NCI-H345 (cell line): ENCODE measurements around the gene RANBP3.
"Not testable (repeated sequence)": the region's sequence is repeated elsewhere in the genome, so short reads cannot be mapped to it uniquely, and the experiment has no call there.

Experiments
- DNase-seq: peaks from one replicate; lab custom pipeline; 2025; lab: John Stamatoyannopoulos, UW

RANBP3 gene

GRCh38 chr19:5966215-5966614, 11.7 kb downstream of the RANBP3 start:
- DNase-seq, result no peak

GRCh38 chr19:5964816-5965565, 12.9 kb downstream of the RANBP3 start:
- DNase-seq, result no peak

DNA sequence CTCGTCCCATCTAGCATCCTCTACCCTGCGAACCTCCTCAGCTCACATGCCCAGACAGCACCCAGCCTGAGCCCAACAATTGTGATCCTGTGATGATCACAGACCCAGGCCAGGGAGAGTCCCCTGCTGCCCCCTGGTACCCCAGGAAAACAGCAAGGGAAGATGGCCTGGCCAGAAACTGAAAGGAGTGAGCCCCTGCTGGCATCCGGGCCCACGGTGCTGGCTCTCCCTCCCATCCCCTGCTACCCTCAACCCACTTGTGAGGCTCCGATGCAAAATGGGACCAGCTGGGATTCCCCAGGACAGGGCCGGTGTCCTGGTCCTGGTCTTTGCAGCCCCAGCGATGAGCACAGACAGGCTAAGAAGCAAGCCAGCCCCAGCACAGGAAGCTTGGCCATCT, 14.1 kb downstream of the RANBP3 start:
- no peak for DNase-seq

GRCh38 chr19:5963259-5963658, 14.7 kb downstream of the RANBP3 start:
- not testable (repeated sequence) for DNase-seq

DNA sequence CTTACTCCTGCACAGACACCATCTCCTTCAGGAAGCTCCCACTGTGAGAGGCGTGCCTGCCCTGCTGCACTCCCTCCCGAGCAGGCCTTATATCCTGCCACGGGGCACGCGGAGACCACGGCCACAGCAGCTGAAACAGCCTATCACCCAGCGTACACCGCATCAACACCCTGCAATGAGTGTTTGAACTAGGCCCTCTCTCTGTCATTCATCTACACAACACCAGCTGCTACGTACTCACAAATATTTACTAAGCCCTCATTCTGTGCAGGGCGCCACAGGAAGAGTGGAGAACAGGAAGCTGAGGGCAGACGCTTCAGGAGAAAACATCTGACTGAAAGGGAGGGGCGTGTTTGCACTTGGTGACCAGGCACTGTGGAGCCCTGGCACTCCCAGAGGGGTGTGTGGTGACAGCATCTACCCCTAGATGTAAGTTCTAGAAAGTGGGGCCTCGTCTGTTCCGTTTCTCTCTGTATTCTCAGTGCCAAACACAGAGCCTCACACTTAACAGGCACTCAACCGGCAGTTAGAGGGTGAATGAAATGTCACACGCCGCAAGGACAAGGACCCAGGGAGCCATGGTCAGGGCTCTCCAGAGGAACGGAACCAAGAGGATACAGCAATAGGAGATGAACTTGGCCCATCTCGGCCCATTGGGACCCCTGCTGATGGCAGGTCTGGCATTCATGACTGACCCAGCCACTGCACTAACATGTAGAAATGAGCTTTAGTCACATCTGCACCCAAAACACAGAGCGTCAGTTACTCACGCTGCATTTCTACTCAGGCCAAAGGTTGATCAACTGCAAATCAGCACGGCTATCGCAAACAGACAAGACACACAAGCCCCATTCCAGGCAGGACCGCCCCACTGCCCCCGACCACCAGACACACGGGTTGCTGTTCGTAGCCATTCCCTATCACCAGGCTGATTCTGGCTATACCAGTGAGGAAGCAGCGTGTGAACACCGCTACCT, 15.7 kb downstream of the RANBP3 start:
- peak; percentile 98 for DNase-seq

- DNase-seq, result not testable (repeated sequence)
These were observed 16.3 kb downstream of the RANBP3 start for GRCh38 chr19:5961641-5961968.

- DNase-seq, result peak; percentile 56
These were observed 17.6 kb downstream of the RANBP3 start for GRCh38 chr19:5960005-5961001.

DNA sequence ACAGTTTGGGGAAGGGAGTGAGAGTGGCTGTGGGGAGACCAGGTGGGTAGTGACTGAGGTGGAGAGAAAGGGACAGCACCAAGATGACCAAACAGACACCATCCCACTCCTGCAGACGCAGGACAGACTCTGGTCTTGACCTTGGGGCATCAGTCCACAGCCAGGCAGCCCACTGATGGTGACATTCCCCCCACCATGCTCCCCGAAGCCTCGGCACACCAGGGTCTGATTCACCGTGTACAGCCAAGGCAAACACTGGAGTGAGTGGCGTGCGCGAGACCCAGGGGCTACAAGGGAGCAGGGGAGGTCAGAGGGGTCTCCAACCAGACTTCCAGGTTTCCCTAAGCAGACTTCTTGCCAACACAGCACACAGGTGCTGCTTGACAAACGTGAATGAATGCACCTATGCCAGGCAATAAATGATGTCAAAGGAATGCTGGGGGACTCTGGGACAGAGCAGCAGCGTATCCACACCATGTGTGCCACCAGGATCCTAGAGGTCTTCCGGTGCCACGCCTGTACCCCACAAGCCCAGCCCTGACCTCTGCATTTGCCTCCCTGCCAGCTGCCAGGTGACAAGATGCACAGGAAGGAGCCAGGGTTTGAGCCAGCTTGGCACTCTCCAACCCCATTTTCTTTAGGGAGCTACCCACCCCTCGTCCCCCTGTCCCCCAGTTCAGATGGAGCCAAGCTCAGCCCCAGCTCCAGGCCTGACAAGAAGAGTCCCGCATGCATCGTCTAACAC, 18.5 kb downstream of the RANBP3 start:
- DNase-seq, result no peak

GRCh38 chr19:5958851-5959122, 19.2 kb downstream of the RANBP3 start:
- DNase-seq, result no peak

GRCh38 chr19:5958074-5958850, 19.7 kb downstream of the RANBP3 start:
- no peak for DNase-seq

- DNase-seq, result no peak
These were observed 20.8 kb downstream of the RANBP3 start for GRCh38 chr19:5957170-5957569.

DNA sequence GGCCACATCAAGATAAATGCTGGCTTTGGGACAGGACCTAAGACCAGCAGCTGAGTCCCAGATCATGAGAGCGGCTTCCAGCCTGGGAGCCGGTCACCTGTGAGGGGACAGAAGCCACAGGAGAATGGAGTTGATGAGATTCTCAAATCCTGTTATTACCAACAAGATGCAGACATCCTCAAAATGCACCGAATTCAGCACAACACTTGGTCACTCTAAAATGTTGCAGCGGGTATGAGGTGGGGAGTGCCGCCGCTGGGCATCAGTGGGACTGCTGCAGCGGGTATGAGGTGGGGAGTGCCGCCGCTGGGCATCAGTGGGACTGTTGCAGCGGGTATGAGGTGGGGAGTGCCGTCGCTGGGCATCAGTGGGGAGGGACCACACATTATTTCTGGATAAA, 21.2 kb downstream of the RANBP3 start:
- DNase-seq, result no peak

GRCh38 chr19:5956323-5956722, 21.6 kb downstream of the RANBP3 start:
- DNase-seq, result no peak

- no peak for DNase-seq
These were observed 22.4 kb downstream of the RANBP3 start for GRCh38 chr19:5955636-5955935.

DNA sequence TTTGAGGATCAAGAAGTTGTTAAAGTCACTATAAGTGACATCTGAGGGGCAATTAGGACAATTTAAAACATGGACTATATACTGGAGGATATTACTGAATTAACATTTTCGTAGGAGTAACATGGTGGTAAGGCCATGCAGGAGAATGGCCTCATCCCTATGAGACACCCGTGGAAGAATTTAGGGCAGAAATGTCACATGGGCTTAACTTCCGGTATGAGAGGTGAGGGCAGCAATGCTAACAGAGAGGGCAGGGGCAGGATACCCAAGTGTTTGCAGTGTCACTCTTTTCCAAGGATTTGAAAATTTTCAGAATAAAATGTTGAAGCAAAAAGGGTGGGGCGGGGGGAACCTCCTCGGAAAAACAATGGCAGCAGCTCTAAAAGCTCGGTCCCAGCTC, 23.6 kb downstream of the RANBP3 start:
- DNase-seq, result no peak

DNA sequence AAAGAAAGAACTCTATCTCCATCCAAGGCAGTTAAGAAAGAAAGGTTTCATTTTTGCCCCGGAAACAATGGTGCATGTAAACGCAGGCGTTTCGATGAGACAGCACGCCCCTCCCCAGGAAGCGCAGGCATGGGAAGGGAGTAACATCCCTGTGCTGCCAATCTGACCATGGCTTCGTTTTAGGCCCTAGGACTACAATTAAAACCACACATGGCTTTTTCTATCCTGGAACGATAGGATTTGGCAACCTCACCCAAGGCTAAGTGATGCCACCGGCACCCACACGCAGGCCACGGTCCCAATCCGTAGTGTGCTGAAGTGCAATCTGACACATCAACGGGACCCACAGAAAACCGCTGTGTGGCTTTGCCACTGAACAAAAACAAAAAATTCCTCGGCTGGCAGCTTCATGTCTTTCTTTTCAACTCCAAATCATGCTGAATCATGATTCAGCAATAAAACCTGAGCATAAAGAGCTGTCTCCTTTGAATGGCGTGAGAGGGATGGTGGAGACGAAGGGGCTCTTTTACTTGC, 24.2 kb downstream of the RANBP3 start:
- no peak for DNase-seq

- no peak for DNase-seq
These were observed 24.8 kb downstream of the RANBP3 start for GRCh38 chr19:5953030-5953589.

- peak; percentile 39 for DNase-seq
These were observed 25.5 kb downstream of the RANBP3 start for GRCh38 chr19:5952193-5953029.

GRCh38 chr19:5951338-5951861, 26.5 kb downstream of the RANBP3 start:
- DNase-seq, result no peak
